ENCODE measurements around the gene RTP3.
"Not testable (repeated sequence)": the region's sequence is repeated elsewhere in the genome, so short reads cannot be mapped to it uniquely, and the experiment has no call there.

RTP3 gene

GRCh38 chr3:46548611-46549010, 50.8 kb downstream of the RTP3 start:
- not testable (repeated sequence) for DNase-seq

- DNase-seq: no peak
These were observed 51.7 kb downstream of the RTP3 start for GRCh38 chr3:46549408-46549904.

- DNase-seq: no peak
These were observed 52.2 kb downstream of the RTP3 start for GRCh38 chr3:46549989-46550388.
